ENCODE results near the gene MTRR. TPM values are rescaled to one million over a fixed set of nuclear protein-coding genes. Genes with fewer than 3 reads are reported as not detected.

MTRR gene
- total RNA-seq, 4 donors from 2014 or later = 39.8 to 138 (median 49.3) TPM

GRCh38 chr5:7850395-7851239, 18.3 kb upstream of the MTRR start, which contains the start of gene CFAP90:
CFAP90 (minus strand) TSS chr5:7851133; CDS start chr5:7851021, 112 bp downstream.
- peaks cover 11 to 15% of the 10 kb centered on the region in 2 donors for H3K4me1 ChIP-seq
- 3 to 5% methylated on average over 8 to 15 of the region's 76 CpGs for WGBS, 2 donors
- TF ChIP-seq POLR2A (IDR thresholded peaks at IDR 0.05) (no peak), CTCF (IDR thresholded peaks at IDR 0.05) (peak in 4 of 6 experiments; percentile 23 to 39 (median 36))
- no peaks in the 10 kb centered on the region for H3K9me3 ChIP-seq
- H3K27ac ChIP-seq = no peak within 1 kb of the TSS
- H3K27me3 ChIP-seq = no peaks in the 10 kb centered on the region
- peak; percentile 69 to 72 for DNase-seq
- H3K4me3 ChIP-seq (replicated peaks in 1 of 3) = peak within 1 kb of the TSS; percentile 4 to 62 (median 32)
- intact Hi-C loops (cut with DNase I) = no loop called here
- no peaks in the 10 kb centered on the region for H3K36me3 ChIP-seq

GRCh38 chr5:7851240-7851592, 17.7 kb upstream of the MTRR start:
- H3K27ac ChIP-seq = no peak overlapping the region
- peaks cover 11 to 15% of the 10 kb centered on the region in 2 donors for H3K4me1 ChIP-seq
- DNase-seq = no peak
- intact Hi-C loops (cut with DNase I) = no loop called here
- TF ChIP-seq POLR2A (IDR thresholded peaks at IDR 0.05) (no peak), CTCF (IDR thresholded peaks at IDR 0.05) (peak in 1 of 6 experiments; percentile 1)
- 46 to 81% methylated on average over 10 to 16 of the region's 16 CpGs for WGBS, 2 donors
- peak overlapping the region in 2 of 3 donors; percentile 32 to 62 for H3K4me3 ChIP-seq (replicated peaks in 1 of 3)
- no peaks in the 10 kb centered on the region for H3K36me3 ChIP-seq
- no peaks in the 10 kb centered on the region for H3K9me3 ChIP-seq
- H3K27me3 ChIP-seq = no peaks in the 10 kb centered on the region

DNA sequence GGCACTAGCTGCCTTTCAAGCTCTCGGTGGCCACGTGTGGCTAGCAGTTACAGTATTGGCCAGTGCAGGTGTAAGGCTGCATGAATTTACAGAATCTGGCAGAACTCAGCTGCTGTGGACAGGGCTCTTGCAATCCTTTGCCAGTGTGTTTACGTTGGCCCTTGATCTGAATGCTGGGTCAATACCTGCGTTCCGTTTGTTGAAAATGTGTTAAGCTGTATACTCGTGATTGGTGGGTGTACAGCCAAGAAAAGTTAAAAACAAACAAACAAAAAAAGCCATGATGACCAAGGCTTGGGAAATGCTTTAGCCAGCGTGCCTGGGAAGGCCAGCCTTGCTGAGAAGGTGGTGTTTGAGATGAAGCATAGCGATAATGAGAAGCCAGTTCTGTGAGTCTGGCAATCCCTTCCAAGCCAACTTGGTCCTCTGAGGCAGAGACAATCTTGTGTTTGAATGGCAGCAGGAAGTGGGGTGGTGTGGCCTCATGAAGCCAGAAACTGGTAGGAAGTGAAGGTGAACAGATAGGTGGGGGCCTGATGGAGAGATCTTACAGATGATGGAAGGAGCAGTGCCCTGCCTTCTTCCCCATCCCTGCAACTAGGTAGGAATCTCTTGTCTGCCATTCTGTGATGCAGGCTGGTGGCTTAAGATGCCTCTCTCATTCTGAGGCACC, 17.2 kb upstream of the MTRR start:
- Histone ChIP-seq H3K4me1 (peaks cover 11 to 15% of the 10 kb centered on the region in 2 donors), H3K4me3 (replicated peaks in 1 of 3) (no peak overlapping the region), H3K36me3 (no peaks in the 10 kb centered on the region), H3K27ac (no peak overlapping the region), H3K27me3 (no peaks in the 10 kb centered on the region), H3K9me3 (no peaks in the 10 kb centered on the region)
- WGBS, 2 donors = 89 to 95% methylated on average over 8 of the region's 8 CpGs
- intact Hi-C loops (cut with DNase I) = no loop called here
- no peak for TF ChIP-seq CTCF (IDR thresholded peaks at IDR 0.05)
- no peak for TF ChIP-seq POLR2A (IDR thresholded peaks at IDR 0.05)
- DNase-seq = no peak

GRCh38 chr5:7852542-7852941, 16.4 kb upstream of the MTRR start:
- Histone ChIP-seq H3K27me3 (no peaks in the 10 kb centered on the region), H3K36me3 (no peaks in the 10 kb centered on the region), H3K9me3 (no peaks in the 10 kb centered on the region), H3K4me1 (peaks cover 11 to 15% of the 10 kb centered on the region in 2 donors), H3K27ac (no peak overlapping the region), H3K4me3 (replicated peaks in 1 of 3) (no peak overlapping the region)
- no peak for DNase-seq
- no peak for TF ChIP-seq POLR2A (IDR thresholded peaks at IDR 0.05)
- no peak for TF ChIP-seq CTCF (IDR thresholded peaks at IDR 0.05)
- intact Hi-C loops (cut with DNase I) = no loop called here
- WGBS, 2 donors = 65 to 68% methylated on average over 1 of the region's 1 CpG

GRCh38 chr5:7852988-7853387, 16.0 kb upstream of the MTRR start:
- no peaks in the 10 kb centered on the region for H3K36me3 ChIP-seq
- H3K27ac ChIP-seq = no peak overlapping the region
- no peak for DNase-seq
- intact Hi-C loops (cut with DNase I) = no loop called here
- 88 to 93% methylated on average over 2 of the region's 2 CpGs for WGBS, 2 donors
- no peaks in the 10 kb centered on the region for H3K27me3 ChIP-seq
- H3K9me3 ChIP-seq = no peaks in the 10 kb centered on the region
- H3K4me1 ChIP-seq = peaks cover 11 to 15% of the 10 kb centered on the region in 2 donors
- TF ChIP-seq CTCF (IDR thresholded peaks at IDR 0.05) (no peak), POLR2A (IDR thresholded peaks at IDR 0.05) (no peak)
- H3K4me3 ChIP-seq (replicated peaks in 1 of 3) = no peak overlapping the region

Data from thyroid gland (tissue), 4 donors.